Epithelial cell of esophagus (primary cell): ENCODE results near the gene GPC2.
"Not testable (repeated sequence)": the region's sequence is repeated elsewhere in the genome, so short reads cannot be mapped to it uniquely, and the experiment has no call there.

Experiments
- DNase-seq: peaks from one replicate; pipeline ENCODE4 v3.0.0; 2010; ENCODE audit warnings: low read depth
- H3K4me3 ChIP-seq: 2 replicates; pipeline ENCODE4 v1.5.1; 2011; ENCODE audit warnings: mild to moderate bottlenecking, low read length, control low read depth
- CTCF ChIP-seq: IDR thresholded peaks from 2 replicates; pipeline ENCODE4 v1.5.1; 2011; ENCODE audit warnings: low read depth, mild to moderate bottlenecking, low read length, control low read depth, inconsistent platforms; ENCODE audit not compliant: insufficient read depth; ENCODE audit errors: missing control alignments

GPC2 gene

DNA sequence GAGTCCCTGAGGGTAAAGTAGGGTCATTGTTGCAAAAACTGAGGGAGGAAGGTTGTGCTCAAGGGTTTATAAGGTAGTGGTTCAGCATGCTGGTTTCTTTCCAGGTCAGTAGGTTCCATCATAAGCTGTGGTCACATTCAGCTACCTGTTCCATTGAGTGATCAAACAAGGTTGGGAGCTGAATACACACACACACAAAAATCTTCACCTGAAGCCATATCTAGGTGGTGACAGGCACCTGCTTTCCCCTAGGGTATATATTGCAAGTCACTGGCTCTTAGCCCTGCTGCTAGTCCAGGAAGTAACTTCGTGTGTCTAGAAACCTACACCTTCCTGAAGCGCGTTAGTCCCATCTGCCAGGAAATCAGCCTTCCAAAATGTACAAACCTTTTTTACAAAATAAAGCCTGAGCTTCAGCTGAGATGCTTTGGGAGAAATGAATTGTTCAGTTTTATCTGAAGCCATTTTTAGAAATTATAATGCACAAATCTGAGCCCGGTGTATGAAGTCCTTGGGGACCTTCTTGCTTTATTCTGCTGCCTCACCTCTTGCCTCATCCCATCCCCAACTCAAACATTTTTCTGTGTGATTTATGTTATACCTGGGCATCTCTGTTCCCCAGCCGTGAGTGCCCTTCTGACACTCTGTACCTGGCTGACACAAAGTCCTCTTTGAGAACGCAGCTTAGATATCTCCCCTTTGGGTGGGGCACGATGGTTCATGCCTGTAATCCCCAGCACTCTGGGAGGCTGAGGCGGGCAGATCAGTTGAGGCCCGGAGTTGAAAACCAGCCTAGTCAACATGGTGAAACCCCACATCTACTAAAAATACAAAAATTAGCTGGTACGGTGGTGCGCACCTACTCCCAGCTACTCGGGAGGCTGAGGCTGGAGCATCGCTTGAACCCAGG, 39.1 kb downstream of the GPC2 start:
- DNase-seq, result no peak
- H3K4me3 ChIP-seq, result no peak overlapping the region

DNA sequence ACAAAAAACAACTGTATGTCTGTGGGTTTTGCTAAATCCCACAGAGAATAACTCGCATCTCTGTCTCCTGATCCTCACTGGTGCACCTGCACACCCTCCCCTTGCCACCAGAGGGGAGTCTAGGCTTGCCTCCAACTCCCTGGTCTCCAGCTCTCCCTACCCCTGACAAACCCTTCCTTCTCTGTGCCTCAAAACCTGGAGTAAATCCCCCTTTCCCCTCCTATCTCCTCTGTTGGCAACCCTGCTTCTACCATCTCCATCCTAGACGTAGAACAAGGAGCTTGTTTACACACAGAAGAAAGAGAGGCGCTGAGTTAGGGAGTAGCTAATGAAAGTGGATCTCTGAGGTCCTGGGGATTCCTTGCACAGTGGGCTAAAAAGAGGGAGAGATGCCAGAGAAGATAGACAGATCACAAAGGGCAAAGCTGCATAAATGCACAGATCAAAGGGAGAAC, 44.5 kb downstream of the GPC2 start:
- peak; percentile 75 for DNase-seq

More for the DNA sequence above, 39.1 kb downstream of the GPC2 start:
- TF ChIP-seq CTCF, result no peak

DNA sequence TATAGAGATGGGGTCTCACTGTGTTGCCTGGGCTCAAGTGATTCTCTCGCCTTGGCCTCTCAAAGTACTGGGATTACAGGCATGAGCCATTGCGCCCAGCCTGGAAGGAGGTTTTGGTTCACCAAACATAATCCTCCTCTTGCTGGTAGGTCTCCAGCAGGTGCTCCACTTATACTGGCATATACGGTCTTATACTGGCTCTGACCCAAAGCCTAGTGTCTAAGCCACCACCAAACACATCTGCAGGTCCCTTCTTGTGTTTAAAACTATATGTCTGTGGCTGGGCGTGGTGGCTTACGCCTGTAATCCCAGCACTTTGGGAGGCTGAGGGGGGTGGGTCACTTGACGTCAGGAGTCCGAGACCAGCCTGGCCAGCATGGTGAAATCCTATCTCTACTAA, 45.1 kb downstream of the GPC2 start:
- no peak for DNase-seq
- H3K4me3 ChIP-seq, result no peak overlapping the region
- no peak for TF ChIP-seq CTCF

More for the DNA sequence above, 44.5 kb downstream of the GPC2 start:
- no peak overlapping the region for H3K4me3 ChIP-seq
- peak; percentile 99 for TF ChIP-seq CTCF

- DNase-seq, result peak; percentile 64
- TF ChIP-seq CTCF, result peak; percentile 77
- H3K4me3 ChIP-seq, result no peak overlapping the region
Measured at GRCh38 chr7:100130608-100131453, 46.4 kb downstream of the GPC2 start.

DNA sequence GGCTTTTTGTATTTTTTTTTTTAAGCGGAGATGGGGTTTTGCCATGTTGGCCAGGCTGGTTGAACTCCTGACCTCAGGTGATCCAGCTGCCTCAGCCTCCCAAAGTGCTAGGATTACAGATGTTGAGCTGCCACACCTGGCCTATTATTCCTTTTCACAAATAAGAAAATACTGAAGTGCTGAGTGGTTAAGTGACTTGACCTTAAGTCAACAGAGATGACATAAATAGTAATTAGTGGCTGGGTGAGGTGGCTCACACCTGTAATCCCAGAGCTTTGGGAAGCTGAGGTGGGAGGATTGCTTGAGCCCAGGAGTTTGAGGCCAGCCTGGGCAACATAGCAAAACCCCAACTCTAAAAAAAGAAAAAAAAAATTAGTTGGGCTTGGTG, 47.0 kb downstream of the GPC2 start:
- peak; percentile 67 for DNase-seq
- not testable (repeated sequence) for H3K4me3 ChIP-seq

DNA sequence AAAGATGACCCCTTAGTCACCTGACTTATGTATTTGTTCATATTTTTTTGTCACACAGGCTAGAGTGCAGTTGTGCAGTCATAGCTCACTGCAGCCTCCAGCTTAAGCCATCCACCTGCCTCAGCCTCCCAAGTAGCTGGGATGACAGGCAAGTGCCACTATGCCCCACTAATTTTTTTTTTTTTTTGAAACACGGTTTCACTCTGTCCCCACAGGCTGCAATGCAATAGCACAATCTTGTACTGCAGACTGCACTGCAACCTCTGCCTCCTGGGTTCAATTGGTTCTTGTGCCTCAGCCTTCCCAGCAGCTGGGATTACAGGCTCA, 48.6 kb downstream of the GPC2 start:
- H3K4me3 ChIP-seq, result no peak overlapping the region
- TF ChIP-seq CTCF, result no peak
- DNase-seq, result no peak

DNA sequence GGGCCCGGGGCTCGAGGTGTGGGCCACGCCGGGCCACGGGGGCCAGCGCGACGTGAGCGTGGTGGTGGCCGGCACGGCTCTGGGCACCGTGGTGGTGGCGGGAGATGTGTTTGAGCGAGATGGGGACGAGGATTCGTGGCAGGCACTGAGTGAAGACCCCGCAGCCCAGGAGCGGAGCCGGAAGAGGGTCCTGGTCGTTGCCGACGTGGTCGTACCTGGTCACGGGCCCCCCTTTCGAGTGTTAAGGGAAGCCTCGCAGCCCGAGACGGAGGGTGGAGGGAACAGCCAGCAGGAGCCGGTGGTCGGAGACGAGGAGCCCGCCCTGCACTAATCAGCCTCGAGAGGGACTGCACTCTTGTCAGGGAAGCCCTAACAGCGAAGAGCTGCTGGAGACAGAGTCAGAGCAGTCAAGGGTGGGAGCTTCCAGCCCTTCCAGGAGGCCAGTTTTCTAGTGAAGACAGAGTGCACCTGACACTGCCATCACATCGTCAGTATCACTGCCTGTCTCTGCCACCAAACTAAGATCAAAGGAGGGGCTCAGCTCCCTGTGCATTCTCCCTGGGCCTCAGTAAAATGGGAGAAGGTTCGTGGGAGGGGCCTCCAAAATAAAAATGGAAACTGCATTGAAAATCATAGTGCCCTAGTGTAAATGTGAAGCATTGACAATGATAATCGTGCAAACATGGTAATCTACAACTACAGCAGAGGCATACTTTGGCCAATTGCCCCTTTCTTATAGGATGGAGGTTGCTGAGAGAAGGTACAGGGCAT, 49.1 kb downstream of the GPC2 start:
- TF ChIP-seq CTCF, result no peak
- DNase-seq, result no peak
- H3K4me3 ChIP-seq, result peak overlapping the region; percentile 92
